ENCODE results near the gene PDIA6.
"Not testable (repeated sequence)": the region's sequence is repeated elsewhere in the genome, so short reads cannot be mapped to it uniquely, and the experiment has no call there.

The PDIA6 gene

DNA sequence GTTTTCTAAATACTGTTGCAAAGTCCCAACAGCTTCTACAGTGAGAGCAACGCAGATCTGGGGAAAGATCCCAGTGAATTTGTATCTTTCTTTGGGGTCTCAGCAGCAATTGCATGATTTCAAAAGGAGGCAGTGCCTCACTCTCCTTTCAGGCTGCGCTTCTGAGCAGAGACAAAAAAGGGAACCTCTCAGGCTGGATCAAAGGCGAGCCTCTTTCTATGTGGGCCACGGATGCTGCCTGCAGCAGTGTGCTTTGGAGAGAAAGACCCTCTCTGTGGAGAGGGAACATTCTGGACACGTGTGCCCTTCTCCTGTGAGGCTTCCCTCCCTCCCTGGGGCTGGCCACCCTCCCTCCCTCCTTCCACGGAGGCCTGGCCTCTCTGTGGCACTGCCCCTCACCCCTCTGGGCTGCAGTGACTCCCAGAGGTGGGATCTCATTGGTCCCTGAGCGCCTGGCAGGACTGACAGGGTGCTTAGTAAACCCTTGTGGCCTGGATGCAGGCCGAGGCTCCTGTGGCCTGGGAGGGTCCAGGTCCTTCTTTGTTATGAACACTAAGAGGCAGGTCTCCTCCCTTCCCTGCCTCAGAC, 21.6 kb upstream of the PDIA6 start:
- DNase-seq, result peak in 3 of 56 donors; percentile 29 to 31 (median 30)

DNA sequence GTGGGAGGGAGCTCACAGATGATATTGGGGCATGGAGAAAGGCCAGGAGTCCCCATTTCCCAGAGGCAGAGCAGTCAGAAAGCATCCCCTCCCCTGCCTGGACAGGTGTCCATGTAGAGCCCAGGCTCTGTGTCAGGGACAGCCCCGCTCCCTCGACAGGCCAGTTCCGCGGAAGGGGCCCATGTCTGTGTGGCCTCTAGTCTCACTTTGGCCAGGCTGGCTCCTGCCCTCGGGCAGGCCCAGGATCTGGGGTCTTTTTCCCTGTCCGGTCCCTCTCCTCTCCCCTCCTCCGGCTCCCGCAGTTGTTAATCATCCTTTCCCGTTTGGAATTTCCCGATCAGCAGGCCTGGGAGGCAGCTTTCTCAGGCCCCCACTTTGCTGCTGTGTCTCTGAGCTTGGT, 20.4 kb upstream of the PDIA6 start:
- DNase-seq, result no peak

DNA sequence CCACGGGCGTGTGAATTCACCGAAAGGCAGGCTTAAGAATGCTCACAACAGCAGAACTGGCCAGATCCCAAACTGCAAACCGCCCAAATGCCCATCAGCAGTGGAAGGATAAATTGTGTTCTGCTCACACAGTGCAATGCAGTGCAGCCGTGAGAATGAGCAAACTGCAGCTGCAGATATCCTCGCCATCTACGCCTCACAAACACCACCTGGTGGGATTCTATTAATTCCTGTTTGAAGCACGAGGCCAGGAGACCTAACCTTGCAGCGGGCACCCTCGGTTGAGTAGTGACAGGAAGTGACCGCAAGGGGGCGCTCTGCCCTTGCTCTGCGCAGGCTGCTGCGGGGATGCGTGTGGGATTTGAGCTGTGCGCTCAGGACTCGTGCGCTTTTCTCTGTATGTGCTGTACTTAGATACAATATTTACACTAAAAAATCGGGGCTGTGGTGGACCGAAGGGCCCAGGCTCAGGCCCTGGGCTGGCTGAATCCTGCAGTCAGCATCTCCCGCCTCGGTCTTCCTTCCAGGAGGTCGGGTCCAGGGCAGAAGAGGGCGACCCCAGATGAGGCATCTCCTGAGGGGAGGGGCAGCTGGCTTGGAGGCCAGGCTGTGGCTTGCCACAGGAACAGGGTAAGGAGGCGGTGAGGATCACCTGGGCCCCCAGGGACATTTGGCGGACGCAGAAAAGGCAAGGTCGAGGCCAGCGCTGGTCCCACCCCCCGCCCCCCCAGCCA, 19.8 kb upstream of the PDIA6 start:
- DNase-seq, result peak in 53 of 56 donors; percentile 21 to 91 (median 66)

DNA sequence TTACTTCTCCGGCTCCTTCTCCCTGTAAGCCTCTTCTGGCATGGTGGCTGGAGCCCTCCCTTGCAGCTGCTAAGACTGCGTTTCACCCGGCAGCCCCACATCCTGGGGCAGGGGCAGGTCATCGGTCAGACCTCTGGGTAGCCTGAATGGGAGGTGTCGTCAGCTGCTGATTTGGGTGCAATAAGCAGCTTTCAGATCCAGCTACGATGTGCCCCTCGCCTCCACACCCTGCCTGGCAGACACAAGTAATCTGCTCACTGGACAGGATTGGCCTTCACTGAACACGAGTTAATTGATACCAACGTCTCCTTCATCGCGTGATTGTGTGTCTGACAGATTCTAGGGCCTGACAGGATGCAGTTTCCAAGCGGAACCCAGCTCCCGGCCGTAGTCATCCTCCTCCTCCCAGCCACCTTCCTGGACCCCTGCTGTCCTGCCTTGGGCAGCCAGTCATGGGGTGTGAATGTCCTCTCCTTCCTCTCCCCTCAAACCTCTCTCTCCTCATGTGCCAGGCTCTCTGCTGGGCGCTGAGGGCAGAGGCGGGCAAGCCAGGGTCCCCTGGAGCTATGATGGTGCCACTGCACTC, 18.9 kb upstream of the PDIA6 start:
- DNase-seq, result no peak

DNA sequence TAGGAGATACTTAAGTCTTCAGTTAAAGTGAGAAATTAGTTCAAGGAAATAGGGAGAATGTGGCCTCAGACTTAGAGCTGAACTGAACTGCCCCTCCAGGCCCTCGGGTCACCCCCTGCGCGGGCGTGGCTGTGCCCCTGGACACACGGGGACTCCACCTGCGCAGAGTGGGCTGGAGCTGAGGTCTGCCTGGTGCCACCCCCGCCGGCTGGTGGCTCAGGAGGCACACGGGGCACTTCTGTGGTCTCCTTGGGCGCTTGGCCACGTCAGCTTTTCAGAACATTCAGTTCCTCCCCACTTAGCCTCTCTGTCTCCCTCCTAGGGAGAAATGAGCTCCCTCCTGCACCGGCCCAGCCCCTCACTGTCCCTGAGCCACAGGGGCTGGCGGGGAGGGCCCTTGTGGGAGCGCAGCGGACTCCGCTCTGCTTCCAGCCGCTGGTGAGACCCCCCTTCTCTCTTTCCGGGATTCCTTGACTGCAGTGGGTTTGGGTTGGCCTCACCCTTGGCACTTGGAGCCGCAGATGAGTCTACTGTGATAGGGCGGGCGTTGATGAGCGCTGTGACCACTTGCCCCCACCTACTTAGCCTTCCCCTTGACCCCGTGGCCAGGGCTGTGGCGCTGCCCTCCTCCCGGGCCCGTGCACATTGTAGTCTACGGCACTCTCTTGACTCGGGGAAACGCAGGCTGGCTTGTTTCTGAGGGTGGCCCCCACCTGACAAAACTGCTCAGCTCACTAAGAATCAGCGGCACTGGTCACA, 18.2 kb upstream of the PDIA6 start:
- no peak for DNase-seq

DNA sequence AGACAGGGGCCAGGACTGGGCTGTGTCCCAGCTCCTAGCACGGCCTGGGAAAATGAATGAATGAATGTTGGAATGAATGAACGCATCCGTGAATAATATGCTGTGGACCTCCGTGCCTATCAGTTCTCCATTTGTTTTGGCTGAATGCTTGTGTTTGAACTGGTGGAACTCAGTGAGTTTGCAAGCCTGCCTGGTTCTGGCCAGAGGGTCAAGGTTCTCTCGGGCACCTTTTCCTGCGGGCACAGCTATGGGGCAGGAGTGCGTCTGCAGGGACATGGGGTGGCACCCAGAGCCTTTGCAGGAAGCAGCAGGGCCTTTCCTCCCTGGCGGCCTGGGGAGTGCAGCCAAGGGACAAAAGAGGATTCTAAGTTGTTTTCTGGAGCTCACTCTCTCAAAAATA, 17.6 kb upstream of the PDIA6 start:
- no peak for DNase-seq

DNA sequence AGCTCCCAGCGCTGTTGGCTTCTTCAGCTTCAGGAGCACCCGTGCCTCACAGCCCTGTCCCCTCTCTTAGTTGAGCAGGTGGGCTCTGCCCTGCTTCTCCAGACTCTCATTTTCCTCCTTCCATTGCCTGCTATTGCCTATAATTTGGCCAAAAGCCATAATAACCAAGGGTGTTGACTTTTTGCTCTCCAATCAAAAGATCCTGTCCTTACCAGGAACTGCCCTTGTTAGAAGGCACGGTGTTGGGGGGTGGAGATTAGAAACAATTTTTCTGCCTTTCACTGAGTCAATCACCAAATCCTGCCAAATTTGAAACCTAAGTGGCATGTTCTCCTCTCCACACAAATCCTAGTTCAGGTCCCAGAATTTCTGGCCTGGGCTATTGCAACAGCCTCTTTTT, 16.7 kb upstream of the PDIA6 start:
- no peak for DNase-seq

DNA sequence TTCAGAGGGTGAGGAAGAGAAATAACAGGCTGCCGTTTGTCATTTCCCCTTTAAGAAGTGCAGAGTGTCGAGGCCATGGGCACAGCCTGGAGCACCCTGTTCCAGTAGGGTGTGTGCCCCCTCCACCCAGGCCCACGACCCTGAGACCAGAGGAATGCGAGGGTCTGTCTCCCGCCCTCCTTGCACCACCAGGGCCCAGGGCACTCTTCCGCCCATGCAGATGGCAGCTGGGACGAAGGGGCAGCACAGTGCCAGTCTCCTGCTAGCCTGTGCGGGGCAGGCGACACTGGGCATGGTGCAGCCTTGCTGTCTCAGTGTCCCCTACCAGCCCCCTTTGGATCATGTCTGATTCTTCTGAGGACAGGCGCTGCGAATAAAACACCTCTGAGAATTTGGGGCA, 15.8 kb upstream of the PDIA6 start:
- DNase-seq, result no peak

DNA sequence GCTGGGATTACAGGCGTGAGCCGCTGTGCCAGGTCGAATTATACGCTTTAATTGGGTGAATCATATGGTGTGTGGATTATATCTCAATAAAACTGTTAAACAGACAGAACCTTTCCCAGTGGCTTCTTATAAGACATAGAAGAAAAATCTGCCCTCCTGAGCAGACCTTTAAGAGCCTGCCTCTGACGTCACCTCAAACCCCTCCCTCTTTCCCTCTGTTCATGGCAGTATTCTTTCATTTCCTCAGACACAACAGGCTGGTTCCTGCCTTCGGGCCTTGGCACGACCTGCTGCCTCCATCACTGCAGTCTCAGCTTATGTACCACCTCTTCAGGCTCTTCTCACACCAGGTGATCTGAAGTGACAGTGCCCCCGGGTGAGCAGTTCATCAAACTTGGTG, 14.0 kb upstream of the PDIA6 start:
- DNase-seq, result no peak

DNA sequence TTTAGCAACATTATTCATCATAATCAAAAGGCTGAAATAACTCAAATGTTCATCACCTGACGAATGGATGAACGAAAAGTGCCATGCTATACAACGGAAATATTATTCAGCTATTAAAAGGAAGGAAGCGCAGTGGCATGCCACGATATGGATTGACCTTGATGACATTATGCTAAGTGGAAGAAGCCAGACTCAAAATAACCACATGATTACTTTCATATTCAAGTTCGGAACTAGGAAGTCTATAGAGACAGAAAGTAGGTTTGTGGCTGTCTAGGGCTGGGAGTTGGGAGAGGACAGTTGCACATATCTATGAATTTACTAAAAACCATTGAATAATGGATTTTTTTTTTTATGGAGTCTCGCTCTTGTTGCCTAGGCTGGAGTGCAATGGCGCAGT, 13.4 kb upstream of the PDIA6 start:
- DNase-seq, result no peak

DNA sequence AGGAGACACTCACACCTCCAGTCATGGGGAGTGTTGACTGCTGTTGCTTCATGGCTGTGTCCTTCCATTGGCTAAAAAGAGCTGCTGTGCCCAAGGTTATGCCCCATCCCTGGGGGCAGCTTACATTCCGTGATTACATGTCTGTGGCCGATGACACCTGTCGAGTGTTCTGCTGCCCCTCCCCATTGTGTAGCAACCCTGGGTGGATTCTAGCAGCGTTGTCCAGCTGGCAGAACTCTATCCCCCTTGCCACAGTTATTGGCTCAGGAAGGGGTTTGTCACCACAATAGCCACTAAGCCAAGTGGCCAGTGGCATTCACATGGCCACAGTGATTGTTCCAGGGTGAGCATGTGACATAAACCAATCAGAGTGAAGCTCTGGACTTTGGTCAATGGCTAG, 11.6 kb upstream of the PDIA6 start:
- DNase-seq, result no peak

DNA sequence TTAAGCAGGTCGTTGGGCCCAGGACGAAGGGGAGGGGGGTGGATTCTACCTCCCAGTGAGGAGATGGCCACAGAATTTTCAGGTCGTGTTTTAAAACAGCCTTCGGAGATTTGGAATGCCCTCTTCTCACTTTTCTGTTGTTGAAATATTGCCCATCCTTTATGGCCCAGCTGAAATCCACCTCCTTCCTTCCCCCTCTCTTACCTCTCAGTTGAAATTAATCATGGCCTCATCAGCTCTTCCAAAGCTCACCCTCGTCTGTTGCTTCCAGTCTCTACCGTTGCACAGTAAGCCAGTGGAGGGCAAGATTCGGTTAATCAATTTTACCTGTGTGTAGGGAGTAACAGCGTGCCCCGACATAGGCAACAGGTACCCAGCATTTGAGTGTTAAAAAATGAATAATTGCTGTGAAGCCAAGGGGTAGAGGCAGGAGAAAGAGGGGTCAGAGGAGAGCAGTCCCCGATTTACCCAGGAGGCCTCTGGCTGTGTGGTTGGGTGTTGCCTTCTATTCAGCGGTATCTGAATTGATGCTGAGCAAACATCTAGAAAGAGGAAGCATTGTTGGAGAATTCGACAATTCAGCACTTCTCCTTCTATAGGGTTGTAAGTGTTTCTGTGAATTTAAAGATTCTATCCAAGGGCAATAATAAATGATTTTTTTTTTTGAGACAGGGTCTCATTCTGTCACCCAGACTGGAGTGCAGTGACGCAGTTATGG, 8.6 kb upstream of the PDIA6 start:
- DNase-seq, result no peak

DNA sequence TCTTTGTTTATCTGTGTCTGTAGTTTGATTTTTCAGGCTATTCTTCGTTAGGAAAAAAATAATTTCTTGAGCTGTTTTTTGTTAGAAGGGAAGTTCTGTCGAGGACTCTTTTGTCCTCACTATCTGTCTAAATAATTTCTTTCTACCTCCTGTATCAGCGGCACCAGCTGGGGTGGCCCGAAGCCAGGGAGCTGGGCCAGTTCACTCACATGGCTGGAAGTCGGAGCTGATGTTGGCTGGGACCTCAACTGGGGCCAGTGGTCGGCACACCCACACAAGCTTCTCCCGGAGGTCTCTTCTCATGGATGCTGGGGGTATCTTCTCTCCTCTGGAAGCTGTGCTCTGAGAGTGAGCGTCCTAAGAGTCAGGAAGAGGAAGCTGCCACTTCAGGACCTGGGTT, 8.0 kb upstream of the PDIA6 start:
- peak in 1 of 56 donors; percentile 6 for DNase-seq

DNA sequence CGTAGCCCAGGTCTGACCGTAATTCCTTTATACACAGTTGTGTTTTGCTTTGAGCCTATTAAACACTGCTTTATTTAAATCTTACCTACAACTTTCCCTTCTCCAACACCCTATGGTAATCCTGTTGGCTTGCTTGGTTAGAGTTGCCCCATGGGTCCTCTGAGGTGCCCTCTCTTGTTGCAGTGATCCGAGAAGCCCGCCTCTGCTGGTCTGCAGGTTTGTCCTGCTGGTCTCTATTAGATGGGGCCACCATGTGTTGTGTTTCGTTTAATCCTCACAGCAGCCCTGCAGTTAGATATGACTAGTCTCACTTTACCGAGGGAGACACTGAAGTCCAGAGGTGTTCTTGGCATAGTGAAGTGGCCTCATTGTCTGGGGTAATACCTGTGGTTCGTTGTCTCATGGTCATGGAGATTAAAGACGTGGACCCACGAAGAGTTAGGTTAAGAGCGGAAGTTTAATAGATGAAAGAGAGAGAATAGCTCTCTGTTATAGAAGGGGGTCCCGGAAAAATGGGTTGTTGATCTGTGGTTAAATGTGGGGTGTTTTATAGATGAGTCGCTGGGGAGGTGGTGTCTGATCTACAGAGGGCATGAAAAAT, 7.2 kb upstream of the PDIA6 start:
- DNase-seq, result no peak

DNA sequence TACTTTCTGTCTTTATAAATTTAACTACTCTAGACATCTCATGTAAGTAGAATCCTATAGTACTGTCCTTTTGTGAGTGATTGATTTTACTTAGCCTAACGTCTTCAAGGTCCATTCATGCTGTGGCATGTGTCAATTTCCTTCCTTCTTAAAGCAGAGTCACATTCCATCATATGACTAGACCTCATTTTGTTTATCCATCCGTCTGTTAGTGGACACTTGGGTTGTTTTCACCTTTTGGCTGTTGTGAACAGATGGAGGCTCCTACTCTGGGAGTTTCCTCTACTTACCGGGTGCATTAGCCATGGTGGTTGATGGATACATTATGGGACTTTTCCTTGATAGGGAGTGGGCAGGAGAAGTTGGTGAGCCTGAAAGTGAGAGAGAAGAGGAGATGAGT, 6.4 kb upstream of the PDIA6 start:
- no peak for DNase-seq

DNA sequence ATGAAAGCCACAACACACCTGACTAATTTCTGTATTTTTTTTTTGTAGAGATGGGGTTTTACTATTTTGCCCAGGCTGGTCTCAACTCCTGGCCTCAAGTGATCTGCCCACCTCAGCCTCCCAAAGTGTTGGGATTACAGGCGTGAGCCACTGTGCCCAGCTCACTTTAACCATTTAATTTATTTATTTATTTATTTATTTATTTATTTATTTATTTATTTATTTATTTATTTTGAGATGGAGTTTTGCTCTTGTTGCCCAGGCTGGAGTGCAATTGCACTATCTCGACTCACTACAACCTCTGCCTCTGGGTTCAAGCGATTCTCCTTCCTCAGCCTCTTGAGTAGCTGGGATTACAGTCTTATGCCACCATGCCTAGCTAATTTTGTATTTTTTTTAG, 5.7 kb upstream of the PDIA6 start:
- DNase-seq, result not testable (repeated sequence)

DNA sequence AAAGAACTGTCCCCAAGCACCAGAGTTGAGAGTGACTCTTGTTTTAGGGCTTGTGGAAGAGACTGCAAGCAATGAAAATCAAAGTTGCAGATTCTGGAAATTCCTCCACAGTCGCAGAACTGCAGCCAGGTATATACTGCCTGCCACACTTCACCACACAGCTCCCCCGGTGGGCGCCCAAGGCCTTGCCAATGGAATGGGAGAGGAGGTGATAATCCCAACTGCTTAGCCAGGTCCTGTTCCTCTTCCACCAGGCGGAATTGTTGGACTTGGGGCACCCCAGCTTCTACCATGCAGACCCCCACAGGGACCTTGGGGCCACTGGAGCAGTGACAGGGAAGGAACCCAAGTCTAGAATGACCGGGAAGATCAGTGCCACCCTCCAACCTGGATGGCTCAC, 4.8 kb upstream of the PDIA6 start:
- DNase-seq, result no peak

DNA sequence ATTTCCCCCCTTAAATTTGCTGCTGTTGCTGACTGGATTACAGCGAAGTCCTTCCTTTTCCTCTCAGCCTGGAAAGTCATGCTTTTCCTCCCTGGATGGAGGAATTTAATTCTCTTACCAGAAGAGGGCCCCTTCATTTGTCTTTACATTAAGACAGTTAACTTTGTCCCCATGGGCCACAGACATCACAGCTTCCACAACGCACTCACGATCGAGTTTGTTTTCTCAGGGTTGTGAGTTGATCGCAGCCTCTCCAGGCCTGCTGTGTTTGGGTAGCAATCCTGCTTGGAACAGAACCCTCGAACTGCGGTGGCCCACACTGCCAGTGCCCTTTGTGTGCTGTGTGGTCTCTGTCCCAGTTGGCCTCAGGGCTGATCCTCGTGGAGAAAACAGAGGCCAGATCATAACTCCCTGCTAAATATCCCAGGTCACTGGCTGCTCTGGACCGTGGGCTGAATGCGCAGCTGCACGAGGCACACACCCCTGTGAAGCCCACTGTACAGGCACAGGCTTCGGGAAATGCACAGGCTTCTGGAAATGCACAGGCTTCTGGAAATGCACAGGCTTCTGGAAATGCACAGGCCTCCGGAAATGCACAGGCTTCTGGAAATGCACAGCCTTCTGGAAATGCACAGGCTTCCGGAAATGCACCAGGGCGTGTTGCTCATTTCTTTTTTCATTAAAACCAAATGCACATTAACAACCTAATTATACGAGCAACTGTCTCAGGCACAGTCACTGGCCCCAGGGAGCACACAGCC, 2.2 kb upstream of the PDIA6 start:
- no peak for DNase-seq

DNA sequence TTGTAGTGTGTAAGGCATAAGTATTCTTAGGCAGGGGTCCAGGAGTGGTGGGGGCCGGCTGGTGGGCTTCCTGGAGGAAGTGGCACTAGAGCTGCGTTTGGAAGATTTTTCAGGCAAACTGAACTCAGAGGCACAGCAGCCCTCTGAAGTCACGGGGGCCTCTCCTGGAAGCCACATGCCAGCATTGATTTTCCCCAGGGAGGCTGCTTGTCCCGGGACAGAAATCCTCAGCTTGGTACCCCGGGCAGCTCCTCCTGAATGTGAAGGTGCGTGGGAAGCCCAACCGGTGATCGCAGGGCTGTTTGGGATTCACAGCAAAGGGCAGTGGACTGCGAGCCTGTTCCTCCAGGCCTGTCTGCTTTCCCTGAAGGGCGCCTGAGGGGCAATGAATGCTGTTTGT, 1.6 kb upstream of the PDIA6 start:
- no peak for DNase-seq
